ENCODE results near the gene APMAP. TPM values are rescaled to one million over a fixed set of nuclear protein-coding genes. Genes with fewer than 3 reads are reported as not detected.

Gene APMAP
- total RNA-seq, 2 experiments from 2014 or later = 9.5 to 11.3 TPM

DNA sequence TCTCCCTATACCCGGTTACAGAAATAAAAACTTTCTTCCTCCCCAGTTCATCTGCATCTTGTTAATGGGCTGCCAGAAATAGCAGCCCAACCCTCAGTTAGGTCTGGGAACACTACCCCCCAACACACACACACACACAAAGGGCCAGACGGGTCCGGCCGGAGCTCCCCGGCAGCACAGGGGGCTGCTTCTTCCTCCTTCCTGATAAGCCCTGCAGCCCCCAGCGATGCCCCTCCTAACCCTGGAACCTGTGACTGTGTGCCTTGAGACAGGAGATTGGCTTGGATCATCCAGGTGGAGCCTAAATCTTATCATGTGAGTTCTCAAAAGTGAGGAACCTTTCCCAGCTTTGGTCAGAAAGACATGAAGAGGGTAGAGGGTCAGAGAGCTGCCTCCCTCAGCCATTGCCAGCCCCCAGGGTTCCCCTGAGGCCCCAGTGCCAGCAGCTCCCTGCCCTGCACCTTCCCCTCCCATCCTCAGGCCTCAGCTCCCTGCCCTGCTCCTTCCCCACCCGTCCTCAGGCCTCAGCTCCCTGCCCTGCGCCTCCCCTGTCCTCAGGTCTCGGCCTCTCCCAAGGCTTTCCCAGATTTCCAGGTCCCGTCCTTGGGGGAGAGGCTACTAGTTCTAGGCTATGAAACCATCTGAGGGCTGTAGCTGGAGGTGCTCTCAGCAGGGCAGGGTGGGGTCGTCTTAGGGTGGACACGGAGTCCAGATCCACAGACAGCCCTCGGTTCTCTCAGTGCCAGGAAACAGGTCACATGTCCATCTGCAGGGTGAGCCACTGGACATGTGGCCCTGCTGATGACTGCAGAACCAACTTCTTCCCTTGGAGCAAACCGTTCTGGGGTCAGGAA lies 77.9 kb downstream of the APMAP start:
- Histone ChIP-seq H3K9me3 (ENCODE audit: control insufficient read depth in 1 of 2, insufficient read depth in 1 of 2, low read length in 2 of 2) (peaks cover 0 to 9% of the 10 kb centered on the region in 2 experiments), H3K27ac (ENCODE audit: low read depth in 1 of 2, low read length in 2 of 2) (no peak overlapping the region), H3K27me3 (ENCODE audit: control insufficient read depth in 1 of 2, insufficient read depth in 2 of 2, low read length in 2 of 2) (no peaks in the 10 kb centered on the region), H3K4me1 (ENCODE audit: insufficient read depth, low read length) (peaks cover 11% of the 10 kb centered on the region), H3K4me3 (ENCODE audit: low read length) (no peak overlapping the region), H3K36me3 (ENCODE audit: insufficient read depth, low read length) (no peaks in the 10 kb centered on the region)
- H3K36me3 Mint-ChIP-seq (ENCODE audit: low read depth) = no peaks in the 10 kb centered on the region
- no peaks in the 10 kb centered on the region for H3K9me3 Mint-ChIP-seq
- ATAC-seq (ENCODE audit: poor library complexity) (no peak), DNase-seq (no peak)
- intact Hi-C loops (cut with DNase I, micrococcal nuclease) = loop anchor here in 1 of 2 experiments (10.0 kb wide), 1 partner anchor 1030 kb away; no protein-coding TSS in a partner anchor
- no peak overlapping the region for H3K27ac Mint-ChIP-seq
- peaks cover 4% of the 10 kb centered on the region for H3K27me3 Mint-ChIP-seq
- no peak for TF ChIP-seq CTCF (IDR thresholded peaks at IDR 0.05)
- POLR2A ChIA-PET = no interaction called here
- H3K4me3 Mint-ChIP-seq = no peak overlapping the region
- CTCF ChIA-PET = no interaction called here
- H3K4me1 Mint-ChIP-seq (ENCODE audit: low read depth) = no peaks in the 10 kb centered on the region

DNA sequence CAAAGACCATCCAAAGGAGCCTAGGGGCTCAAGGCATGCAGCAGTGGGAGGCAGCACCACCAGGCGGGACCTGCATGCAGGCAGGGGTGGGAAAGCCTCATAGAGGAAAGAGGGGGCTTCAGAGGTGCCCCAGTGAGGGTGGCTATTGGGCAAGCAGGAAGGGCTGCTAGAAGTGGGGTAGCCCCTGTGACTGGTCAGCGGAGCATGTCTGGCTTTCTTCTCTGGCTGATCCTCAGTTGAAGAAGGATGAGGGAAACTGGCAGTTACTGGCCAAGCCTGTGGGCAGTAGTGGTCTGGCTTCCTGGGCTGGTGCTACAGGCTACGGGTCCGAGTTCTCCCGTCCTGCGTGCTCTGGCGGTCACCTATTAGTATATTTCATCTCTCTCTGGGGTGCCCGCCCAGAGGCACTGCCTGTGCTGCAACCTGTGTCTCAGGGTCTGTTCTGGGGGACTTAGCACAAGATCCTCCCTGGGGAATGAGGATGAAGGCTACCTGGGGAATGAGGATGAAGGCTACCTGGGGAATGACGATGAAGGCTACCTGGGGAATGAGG lies 79.4 kb downstream of the APMAP start:
- no peak overlapping the region for H3K27ac ChIP-seq (ENCODE audit: low read depth in 1 of 2, low read length in 2 of 2)
- Mint-ChIP-seq H3K4me1 (ENCODE audit: low read depth) (no peaks in the 10 kb centered on the region), H3K27me3 (no peaks in the 10 kb centered on the region), H3K9me3 (no peaks in the 10 kb centered on the region), H3K36me3 (ENCODE audit: low read depth) (no peaks in the 10 kb centered on the region), H3K4me3 (no peak overlapping the region), H3K27ac (no peak overlapping the region)
- peaks cover 4 to 21% of the 10 kb centered on the region in 2 experiments for H3K9me3 ChIP-seq (ENCODE audit: control insufficient read depth in 1 of 2, insufficient read depth in 1 of 2, low read length in 2 of 2)
- intact Hi-C loops (cut with DNase I, micrococcal nuclease) = loop anchor here in 1 of 2 experiments (10.0 kb wide), 1 partner anchor 1028 kb away; no protein-coding TSS in a partner anchor
- ChIA-PET CTCF (no interaction called here), POLR2A (no interaction called here)
- ATAC-seq (ENCODE audit: poor library complexity) (no peak), DNase-seq (no peak)
- H3K4me1 ChIP-seq (ENCODE audit: insufficient read depth, low read length) = peaks cover 4% of the 10 kb centered on the region
- no peaks in the 10 kb centered on the region for H3K36me3 ChIP-seq (ENCODE audit: insufficient read depth, low read length)
- no peaks in the 10 kb centered on the region for H3K27me3 ChIP-seq (ENCODE audit: control insufficient read depth in 1 of 2, insufficient read depth in 2 of 2, low read length in 2 of 2)
- H3K4me3 ChIP-seq (ENCODE audit: low read length) = no peak overlapping the region
- TF ChIP-seq CTCF (IDR thresholded peaks at IDR 0.05) = no peak

Other genes starting within 250 kb of the APMAP start
- gene CST7, start 43.5 kb downstream of the APMAP start, total RNA-seq = 1 to 10 TPM; 3.2 to 4.4 TPM
- gene ACSS1, start 65.4 kb upstream of the APMAP start, total RNA-seq = 10 to 100 TPM; 18.9 TPM
- gene VSX1, start 89.4 kb upstream of the APMAP start, total RNA-seq = not detected
- gene ENTPD6, start 203.0 kb upstream of the APMAP start, total RNA-seq = 10 to 100 TPM; 78.5 to 85.1 TPM